Mesothelial cell of epicardium (in vitro differentiated cells): Measurements from ENCODE around the gene GNA12. TPM values are rescaled to one million over a fixed set of nuclear protein-coding genes. Genes with fewer than 3 reads are reported as not detected.

Source experiments
- DNase-seq, 2 experiments: peaks; one replicate each; pipeline ENCODE4 v3.0.0; 2021; ENCODE audit warnings: low spot score in 2 of 2; ENCODE audit not compliant: unreplicated experiment in 2 of 2
- H3K27ac Mint-ChIP-seq: 2 replicates; pipeline ENCODE4 v1.8.0; 2021; ENCODE audit warnings: mixed read lengths
- H3K27me3 Mint-ChIP-seq: 2 replicates; pipeline ENCODE4 v1.8.0; 2021; ENCODE audit warnings: low read depth, mixed read lengths
- H3K36me3 Mint-ChIP-seq: 2 replicates; pipeline ENCODE4 v1.8.0; 2021; ENCODE audit warnings: mixed read lengths
- H3K4me1 Mint-ChIP-seq: 2 replicates; pipeline ENCODE4 v1.8.0; 2021; ENCODE audit warnings: mixed read lengths
- H3K4me3 Mint-ChIP-seq: 2 replicates; pipeline ENCODE4 v1.8.0; 2021; ENCODE audit warnings: mild to moderate bottlenecking, moderate library complexity, mixed read lengths
- H3K9me3 Mint-ChIP-seq: 2 replicates; pipeline ENCODE4 v1.8.0; 2021; ENCODE audit warnings: mixed read lengths
- CTCF ChIP-seq: fragments of 200-600 bp; sonication (generic); IDR thresholded peaks from one replicate; pipeline ENCODE4 v1.5.0; 2021; ENCODE audit warnings: antibody characterized with exemption; ENCODE audit not compliant: unreplicated experiment
- total RNA-seq: library from RNA; stranded (reverse); gene quantifications from 3 replicates; pipeline ENCODE4 v1.2.1, GENCODE V29; 2021

Gene GNA12
- total RNA-seq, 1 donor from 2014 or later, result 57.1 TPM

DNA sequence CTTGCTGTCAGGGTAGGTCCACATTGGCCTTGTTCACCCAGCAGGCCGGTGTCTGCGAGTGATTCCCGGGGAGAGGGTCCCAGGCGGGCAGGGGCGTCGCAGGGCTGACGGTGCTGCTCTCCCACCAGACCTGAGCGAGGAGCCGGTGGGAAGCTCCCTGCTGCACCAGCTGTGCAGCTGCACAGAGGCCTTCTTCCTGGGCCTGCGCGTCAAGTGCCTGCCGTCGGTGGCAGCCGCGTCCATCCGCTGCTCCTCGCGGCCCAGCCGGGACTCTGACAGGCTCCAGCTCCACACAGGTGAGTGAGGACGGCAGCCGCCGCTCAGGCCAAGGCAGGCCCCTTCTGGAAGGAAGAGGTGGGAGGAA is 141.5 kb downstream of the GNA12 start:
- Mint-ChIP-seq H3K9me3 (peaks cover 6% of the 10 kb centered on the region), H3K27me3 (peaks cover 20% of the 10 kb centered on the region), H3K27ac (no peak overlapping the region), H3K4me1 (no peaks in the 10 kb centered on the region), H3K36me3 (no peaks in the 10 kb centered on the region), H3K4me3 (no peak overlapping the region)
- TF ChIP-seq CTCF, result no peak
- DNase-seq, result peak in 1 of 2 experiments; percentile 17

DNA sequence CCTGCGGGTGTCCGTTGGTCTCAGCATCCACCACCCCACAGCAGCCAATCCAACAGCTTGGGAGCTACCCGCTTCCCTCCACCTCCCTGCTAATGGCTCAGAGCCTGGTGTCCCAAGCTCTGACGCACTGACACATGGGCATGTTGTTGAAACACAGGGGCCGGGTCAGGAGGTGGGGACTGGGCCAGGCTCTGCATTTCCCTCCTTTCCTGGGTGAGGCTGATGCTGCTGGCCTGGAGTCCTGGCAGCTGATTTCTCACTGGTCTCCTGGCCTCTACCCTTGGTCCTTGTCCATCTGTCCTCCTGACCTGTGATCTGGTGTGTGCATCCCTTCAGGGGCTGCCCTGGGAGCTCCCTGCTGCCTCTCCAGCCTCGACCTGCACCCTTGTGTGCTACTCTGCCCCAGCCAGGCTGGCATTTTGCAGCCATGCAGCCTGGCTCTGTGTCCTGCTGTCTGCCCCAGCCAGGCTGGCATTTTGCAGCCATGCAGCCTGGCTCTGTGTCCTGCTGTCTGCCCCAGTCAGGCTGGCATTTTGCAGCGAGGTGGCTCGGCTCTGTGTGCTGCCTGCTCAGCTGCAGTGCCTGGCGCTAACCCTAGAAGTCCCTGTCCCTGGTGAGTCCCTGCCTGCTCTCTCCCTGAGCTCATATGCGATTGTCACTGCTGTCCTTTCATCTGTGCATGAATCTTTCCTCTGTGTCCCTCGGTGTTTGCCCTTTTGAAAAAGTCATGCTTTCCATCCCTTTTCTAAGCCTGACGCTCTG is 142.1 kb downstream of the GNA12 start:
- H3K27me3 Mint-ChIP-seq, result peaks cover 23% of the 10 kb centered on the region
- no peaks in the 10 kb centered on the region for H3K4me1 Mint-ChIP-seq
- H3K27ac Mint-ChIP-seq, result no peak overlapping the region
- no peak overlapping the region for H3K4me3 Mint-ChIP-seq
- H3K36me3 Mint-ChIP-seq, result no peaks in the 10 kb centered on the region
- DNase-seq, result no peak
- TF ChIP-seq CTCF, result no peak
- peaks cover 6% of the 10 kb centered on the region for H3K9me3 Mint-ChIP-seq

DNA sequence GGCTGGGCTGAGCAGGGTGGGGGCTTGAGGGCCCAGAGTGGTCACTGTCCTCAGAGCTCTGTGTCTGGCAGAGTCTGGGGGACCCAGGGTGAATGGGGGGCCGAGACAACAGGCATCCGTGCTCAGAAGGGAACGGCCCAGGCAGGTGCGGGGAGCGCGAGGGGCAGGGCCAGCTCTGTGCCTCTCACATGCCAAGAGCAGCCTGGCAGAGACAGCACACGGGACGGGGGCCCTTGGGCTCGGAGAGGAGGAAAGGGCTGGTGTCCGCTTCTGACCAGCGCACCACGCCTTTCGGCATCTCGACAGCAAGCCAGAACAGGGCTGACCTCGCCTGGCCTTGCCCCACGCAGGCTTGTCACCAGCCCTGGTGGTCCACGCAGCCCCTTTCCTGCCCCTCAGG is 142.7 kb downstream of the GNA12 start:
- no peaks in the 10 kb centered on the region for H3K4me1 Mint-ChIP-seq
- no peak overlapping the region for H3K4me3 Mint-ChIP-seq
- H3K36me3 Mint-ChIP-seq, result no peaks in the 10 kb centered on the region
- no peak overlapping the region for H3K27ac Mint-ChIP-seq
- no peak for TF ChIP-seq CTCF
- peaks cover 6% of the 10 kb centered on the region for H3K9me3 Mint-ChIP-seq
- H3K27me3 Mint-ChIP-seq, result peaks cover 23% of the 10 kb centered on the region
- no peak for DNase-seq

GRCh38 chr7:2700141-2700850 is 143.8 kb downstream of the GNA12 start:
- H3K4me3 Mint-ChIP-seq, result no peak overlapping the region
- TF ChIP-seq CTCF, result no peak
- peaks cover 6% of the 10 kb centered on the region for H3K9me3 Mint-ChIP-seq
- H3K36me3 Mint-ChIP-seq, result no peaks in the 10 kb centered on the region
- DNase-seq, result no peak
- H3K4me1 Mint-ChIP-seq, result no peaks in the 10 kb centered on the region
- H3K27me3 Mint-ChIP-seq, result peaks cover 23% of the 10 kb centered on the region
- no peak overlapping the region for H3K27ac Mint-ChIP-seq

GRCh38 chr7:2699289-2699620 is 144.9 kb downstream of the GNA12 start:
- no peak overlapping the region for H3K27ac Mint-ChIP-seq
- TF ChIP-seq CTCF, result no peak
- no peaks in the 10 kb centered on the region for H3K36me3 Mint-ChIP-seq
- H3K4me3 Mint-ChIP-seq, result no peak overlapping the region
- H3K4me1 Mint-ChIP-seq, result no peaks in the 10 kb centered on the region
- no peak for DNase-seq
- H3K9me3 Mint-ChIP-seq, result no peaks in the 10 kb centered on the region
- H3K27me3 Mint-ChIP-seq, result peaks cover 23% of the 10 kb centered on the region
